GM18951 (cell line): ENCODE results near the gene ALPK1.
"Not testable (repeated sequence)": the region's sequence is repeated elsewhere in the genome, so short reads cannot be mapped to it uniquely, and the experiment has no call there.

Source experiments
- POLR2A ChIP-seq: IDR thresholded peaks from 4 replicates; pipeline ENCODE4 v1.6.1; 2011; ENCODE audit warnings: mild to moderate bottlenecking; ENCODE audit not compliant: insufficient read length, insufficient read depth; ENCODE audit errors: extremely low read depth
- in situ Hi-C: fragments of 300-500 bp; cut with MboI; formaldehyde crosslinking; loops from one replicate; pipeline ENCODE4 v1.12.0; 2022; ENCODE audit warnings: low sequenced_read_pairs, mixed read lengths, inconsistent platforms; ENCODE audit not compliant: unreplicated experiment

ALPK1 gene

GRCh38 chr4:112448306-112449132 is 151.3 kb downstream of the ALPK1 start:
- TF ChIP-seq POLR2A = no peak
- in situ Hi-C loops = no loop called here

- in situ Hi-C loops = no loop called here
- no peak for TF ChIP-seq POLR2A
Measured at GRCh38 chr4:112449708-112450107, 152.5 kb downstream of the ALPK1 start.

- in situ Hi-C loops = no loop called here
- TF ChIP-seq POLR2A = no peak
Measured at GRCh38 chr4:112451104-112451503, 153.9 kb downstream of the ALPK1 start.

GRCh38 chr4:112451831-112452230 is 154.7 kb downstream of the ALPK1 start:
- no peak for TF ChIP-seq POLR2A
- in situ Hi-C loops = no loop called here

GRCh38 chr4:112453321-112453720 is 156.2 kb downstream of the ALPK1 start:
- in situ Hi-C loops = no loop called here
- TF ChIP-seq POLR2A = no peak

- TF ChIP-seq POLR2A = no peak
- in situ Hi-C loops = no loop called here
Measured at GRCh38 chr4:112472318-112472717, 175.1 kb downstream of the ALPK1 start.

GRCh38 chr4:112473985-112474384 is 176.8 kb downstream of the ALPK1 start:
- no peak for TF ChIP-seq POLR2A
- in situ Hi-C loops = no loop called here

GRCh38 chr4:112485930-112486329 is 188.8 kb downstream of the ALPK1 start:
- in situ Hi-C loops = no loop called here
- no peak for TF ChIP-seq POLR2A

- in situ Hi-C loops = not testable (repeated sequence)
Measured at GRCh38 chr4:112490808-112491207, 193.6 kb downstream of the ALPK1 start.
